NOMO-1 (cell line): ENCODE data around the gene BAIAP2L2.

Experiments
- DNase-seq, 2 experiments: peaks; one replicate each; lab custom pipeline; 2025; ENCODE audit not compliant: unreplicated experiment in 2 of 2; lab: John Stamatoyannopoulos, UW

BAIAP2L2 gene

GRCh38 chr22:38070250-38070921 is 40.1 kb downstream of the BAIAP2L2 start:
- no peak for DNase-seq

GRCh38 chr22:38069372-38070249 is 40.9 kb downstream of the BAIAP2L2 start:
- DNase-seq = peak; percentile 69 to 72

- no peak for DNase-seq
Observed at GRCh38 chr22:38068641-38069371, 41.7 kb downstream of the BAIAP2L2 start.

- no peak for DNase-seq
Observed at GRCh38 chr22:38067761-38068360, 42.6 kb downstream of the BAIAP2L2 start.

- DNase-seq = no peak
Observed at GRCh38 chr22:38067028-38067415, 43.5 kb downstream of the BAIAP2L2 start.

- DNase-seq = no peak
Observed at GRCh38 chr22:38066381-38067027, 44.0 kb downstream of the BAIAP2L2 start.

- DNase-seq = no peak
Observed at GRCh38 chr22:38065539-38065938, 44.9 kb downstream of the BAIAP2L2 start.

GRCh38 chr22:38062791-38063190 is 47.7 kb downstream of the BAIAP2L2 start:
- DNase-seq = peak in 1 of 2 experiments; percentile 32

- DNase-seq = peak; percentile 69 to 73
Observed at GRCh38 chr22:38056969-38057891, 53.3 kb downstream of the BAIAP2L2 start, which contains the start of gene PICK1. Gene PICK1, plus strand, starts transcription at chr22:38057404. Its CDS starts 406 bp downstream, at chr22:38057810.

- DNase-seq = peak; percentile 72 to 73
Observed at GRCh38 chr22:38051900-38052862, 58.3 kb downstream of the BAIAP2L2 start.

GRCh38 chr22:38051261-38051660 is 59.2 kb downstream of the BAIAP2L2 start:
- DNase-seq = no peak

- no peak for DNase-seq
Observed at GRCh38 chr22:38050720-38051119, 59.8 kb downstream of the BAIAP2L2 start.

- DNase-seq = no peak
Observed at GRCh38 chr22:38049812-38050619, 60.5 kb downstream of the BAIAP2L2 start.

- no peak for DNase-seq
Observed at GRCh38 chr22:38046070-38046748, 64.3 kb downstream of the BAIAP2L2 start.

- DNase-seq = no peak
Observed at GRCh38 chr22:38043151-38044039, 67.1 kb downstream of the BAIAP2L2 start.

- no peak for DNase-seq
Observed at GRCh38 chr22:38042488-38042790, 68.0 kb downstream of the BAIAP2L2 start.
